ENCODE results near the gene SNRPD3.

Gene SNRPD3

GRCh38 chr22:24567668-24568067, 11.9 kb downstream of the SNRPD3 start:
- no peak for DNase-seq (ENCODE audit: low spot score)

DNA sequence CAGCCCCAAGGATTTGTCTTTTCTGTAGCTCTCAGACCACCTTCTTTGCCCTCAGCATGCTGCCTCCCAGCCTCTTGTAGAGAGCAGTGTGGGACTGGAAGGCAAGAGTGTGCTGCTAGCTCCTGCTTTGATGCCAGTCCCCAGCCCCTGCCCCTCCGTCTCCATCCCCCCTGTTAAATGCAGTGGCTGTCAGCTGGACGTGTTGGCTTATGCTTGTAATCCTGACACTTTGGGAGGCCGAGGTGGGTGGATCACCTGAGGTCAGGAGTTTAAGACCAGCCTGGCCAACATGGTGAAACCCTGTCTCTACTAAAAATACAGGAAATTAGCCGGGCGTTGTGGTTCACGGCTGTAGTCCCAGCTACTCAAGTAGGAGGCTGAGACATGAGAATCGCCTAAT, 15.5 kb downstream of the SNRPD3 start:
- DNase-seq (ENCODE audit: low spot score) = no peak

- no peak for DNase-seq (ENCODE audit: low spot score)
Observed at GRCh38 chr22:24576778-24577177, 21.0 kb downstream of the SNRPD3 start.

DNA sequence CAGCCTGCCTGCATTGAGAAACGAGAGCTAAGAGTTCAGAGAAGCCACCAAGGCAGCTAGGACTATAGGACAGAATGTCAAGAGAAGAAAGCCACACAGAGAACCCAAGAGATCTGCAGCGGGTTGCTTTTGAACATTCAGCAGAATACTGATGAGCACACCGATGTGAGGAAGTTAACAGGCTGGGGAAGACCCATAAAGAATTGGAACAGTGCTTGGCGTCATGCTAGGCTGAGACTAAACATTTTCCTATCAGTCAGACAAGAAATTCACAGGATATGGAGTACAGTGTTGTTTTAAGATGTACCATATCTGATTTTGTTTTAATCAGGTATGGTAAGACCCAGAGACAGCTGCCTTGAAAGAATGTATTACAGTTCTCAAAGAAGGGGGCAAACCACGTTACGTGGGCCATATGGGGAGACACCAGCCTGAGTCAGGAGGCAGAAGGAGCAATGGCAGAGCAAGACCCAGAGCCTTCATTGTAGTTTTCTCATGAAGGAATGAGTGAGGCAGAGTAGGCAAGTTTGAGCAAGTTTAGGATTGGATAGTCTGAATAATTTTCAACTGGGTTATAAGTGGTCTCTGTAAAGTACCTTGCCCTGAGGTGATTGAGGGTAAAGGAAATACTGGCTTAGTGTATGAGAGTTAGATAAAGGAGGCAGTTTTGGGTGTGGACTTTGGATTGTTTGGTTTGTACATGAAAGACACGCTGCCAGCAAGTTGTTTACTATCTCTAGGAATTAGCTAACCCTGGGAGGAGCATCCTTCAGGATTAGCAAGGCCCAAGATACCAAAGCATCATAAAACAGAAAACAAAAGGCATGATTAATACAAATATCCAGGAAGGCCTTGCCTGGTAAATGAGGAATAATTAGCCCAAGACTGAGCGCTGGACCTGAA, 22.8 kb downstream of the SNRPD3 start:
- DNase-seq (ENCODE audit: low spot score) = no peak

- DNase-seq (ENCODE audit: low spot score) = no peak
Observed at GRCh38 chr22:24579258-24579601, 23.4 kb downstream of the SNRPD3 start.

- no peak for DNase-seq (ENCODE audit: low spot score)
Observed at GRCh38 chr22:24580276-24580675, 24.5 kb downstream of the SNRPD3 start.

GRCh38 chr22:24582056-24582814, 26.4 kb downstream of the SNRPD3 start:
- DNase-seq (ENCODE audit: low spot score) = peak; percentile 18

DNA sequence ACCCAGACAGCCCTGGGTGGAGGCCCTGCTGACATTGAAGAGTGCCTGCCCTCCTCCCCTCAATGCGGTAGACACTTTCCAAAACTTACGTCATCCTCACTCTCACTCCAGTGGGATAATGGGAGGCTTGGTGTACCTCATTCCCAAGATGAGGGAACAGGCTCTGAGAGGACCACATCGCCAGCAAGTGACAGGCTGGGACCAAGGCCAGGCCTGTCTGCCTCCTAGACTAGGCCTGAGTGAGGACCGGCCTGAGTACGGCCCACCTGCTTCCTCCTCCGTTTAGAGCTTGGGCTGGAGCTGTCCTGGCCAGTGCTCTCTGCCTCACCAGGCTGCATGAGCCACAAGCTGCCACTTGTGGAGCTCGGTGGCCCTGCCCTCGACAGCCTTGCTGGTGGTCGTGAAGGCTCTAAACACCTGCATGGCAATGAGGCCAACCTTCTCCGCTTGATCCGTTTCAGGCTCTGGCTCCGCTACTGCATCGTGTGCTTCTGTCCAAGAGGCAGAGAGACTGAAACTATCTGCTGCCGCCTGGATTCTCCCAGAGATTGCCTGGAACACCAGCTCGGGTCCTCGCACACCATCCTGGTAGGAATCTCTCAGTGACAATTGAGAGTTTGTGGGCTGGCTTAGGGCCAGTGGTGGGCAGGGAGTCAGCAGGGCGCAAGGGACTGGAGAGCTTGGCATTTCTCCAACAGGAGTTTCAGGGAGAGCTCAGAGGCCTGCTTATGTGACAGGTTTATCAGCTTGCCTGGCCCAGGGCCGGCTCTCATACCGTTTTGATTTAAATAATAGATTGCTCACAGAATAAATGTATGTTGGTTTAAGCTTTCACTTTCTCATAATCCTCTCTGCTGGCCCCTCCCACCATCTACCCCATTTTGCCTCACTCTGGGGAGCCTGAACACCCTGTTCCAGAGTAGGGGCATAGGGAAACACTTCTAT, 27.7 kb downstream of the SNRPD3 start:
- no peak for DNase-seq (ENCODE audit: low spot score)

- no peak for DNase-seq (ENCODE audit: low spot score)
Observed at GRCh38 chr22:24584166-24584790, 28.5 kb downstream of the SNRPD3 start.

DNA sequence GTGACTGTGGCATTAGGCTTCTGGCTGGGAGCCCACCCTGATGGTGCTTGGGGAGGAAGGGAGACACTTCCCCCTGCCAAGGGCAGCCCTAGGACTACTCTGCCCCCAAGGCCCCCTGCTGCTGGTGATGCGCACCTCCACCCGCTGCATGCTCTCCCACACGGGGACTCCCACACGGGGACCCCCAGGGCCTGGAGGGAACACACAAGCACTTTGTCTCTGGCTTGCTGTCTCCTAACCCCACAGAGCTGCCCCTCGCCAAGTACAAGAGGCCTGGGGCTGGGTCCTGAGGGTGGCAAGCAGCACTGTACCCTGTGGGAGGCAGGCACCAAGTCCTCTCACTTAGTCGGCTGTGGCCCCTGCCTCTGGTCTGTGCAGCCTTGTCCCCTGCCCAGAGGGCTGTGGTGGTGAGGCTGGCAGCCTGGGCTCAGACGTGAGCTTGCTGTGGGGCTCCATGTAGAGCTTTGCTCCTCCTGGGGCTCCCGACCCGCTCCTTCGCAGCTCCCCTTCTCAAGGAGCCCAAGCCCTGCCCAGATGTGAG, 29.1 kb downstream of the SNRPD3 start:
- no peak for DNase-seq (ENCODE audit: low spot score)

GRCh38 chr22:24585461-24585860, 29.7 kb downstream of the SNRPD3 start:
- no peak for DNase-seq (ENCODE audit: low spot score)

DNA sequence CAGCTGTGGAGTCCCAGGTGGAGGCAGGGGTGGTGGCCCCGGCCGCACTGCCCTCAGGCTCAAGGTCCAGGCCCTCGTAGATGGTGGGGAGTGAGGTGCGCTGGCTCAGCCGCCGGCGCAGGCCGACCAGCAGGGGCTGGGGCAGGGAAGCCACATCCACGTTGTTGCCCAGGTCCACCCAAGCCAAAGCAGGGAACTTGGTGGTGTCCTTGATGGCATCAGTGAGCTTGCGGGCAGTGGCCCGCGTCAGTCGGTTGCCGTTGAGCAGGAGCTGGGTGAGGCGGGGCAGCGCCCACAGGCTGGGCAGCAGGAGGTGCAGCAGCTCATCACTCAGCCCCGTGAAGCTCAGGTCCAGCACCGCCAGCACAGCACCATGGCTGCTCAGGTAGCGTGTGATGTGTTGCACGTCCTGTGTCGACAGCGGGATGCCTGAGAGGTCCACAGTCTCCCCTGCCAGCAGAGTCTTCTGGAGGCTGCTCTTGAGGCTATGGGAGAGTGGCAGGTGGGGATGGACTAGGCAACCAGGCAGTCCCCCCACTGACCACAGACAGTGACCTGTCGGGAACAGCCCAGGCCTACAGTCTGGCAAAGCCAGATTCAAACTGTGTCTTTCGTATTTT, 30.2 kb downstream of the SNRPD3 start:
- no peak for DNase-seq (ENCODE audit: low spot score)

GRCh38 chr22:24587251-24587650, 31.5 kb downstream of the SNRPD3 start:
- DNase-seq (ENCODE audit: low spot score) = no peak

- DNase-seq (ENCODE audit: low spot score) = no peak
Observed at GRCh38 chr22:24587948-24588347, 32.1 kb downstream of the SNRPD3 start.

- DNase-seq (ENCODE audit: low spot score) = no peak
Observed at GRCh38 chr22:24588381-24588756, 32.6 kb downstream of the SNRPD3 start.

DNA sequence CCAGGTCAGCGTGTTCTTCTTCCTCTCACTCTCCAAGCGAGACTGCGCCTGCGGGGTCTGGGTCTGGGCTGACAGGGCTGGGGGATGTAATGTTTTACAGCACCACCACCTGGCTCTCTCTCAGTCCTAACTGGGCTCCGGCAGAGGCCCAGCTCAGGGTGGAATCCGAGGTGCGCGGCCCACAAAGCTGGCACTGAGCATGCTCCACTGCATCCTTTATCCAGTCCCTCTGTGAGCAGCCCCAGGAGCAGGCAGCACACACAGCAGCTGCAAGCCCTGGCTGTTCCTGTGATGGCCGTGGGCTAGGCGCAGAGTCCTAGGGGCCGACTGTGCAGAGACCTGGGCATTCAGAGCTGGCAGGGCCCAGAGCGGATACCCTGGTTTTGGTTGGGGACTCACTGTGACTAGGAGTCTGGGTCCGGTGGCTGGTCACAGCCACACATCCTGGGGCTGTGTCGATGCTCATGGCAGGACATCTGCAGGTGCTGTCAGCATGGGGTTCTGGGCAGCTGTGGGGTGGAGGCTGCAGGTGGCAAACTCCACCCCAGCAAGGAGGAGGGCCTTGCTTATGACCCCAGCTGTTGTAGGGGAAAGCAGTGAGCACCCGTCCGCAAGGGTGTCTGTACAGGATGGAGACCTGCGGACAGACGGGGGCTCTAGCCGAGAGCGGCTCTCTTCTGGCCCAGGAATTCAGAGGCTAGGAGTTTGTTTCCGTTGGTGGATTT, 33.1 kb downstream of the SNRPD3 start:
- DNase-seq (ENCODE audit: low spot score) = no peak

- no peak for DNase-seq (ENCODE audit: low spot score)
Observed at GRCh38 chr22:24589518-24590030, 33.8 kb downstream of the SNRPD3 start.

GRCh38 chr22:24590596-24591173, 34.9 kb downstream of the SNRPD3 start:
- no peak for DNase-seq (ENCODE audit: low spot score)

GRCh38 chr22:24591286-24591830, 35.6 kb downstream of the SNRPD3 start:
- peak; percentile 29 for DNase-seq (ENCODE audit: low spot score)

Measured in cerebellar cortex (tissue), 1 donor.